NCI-H146 (cell line): ENCODE measurements around the gene MARS1.

Source experiments
- DNase-seq: peaks from one replicate; lab custom pipeline; 2025; lab: John Stamatoyannopoulos, UW

The MARS1 gene

GRCh38 chr12:57531836-57532235 is 44.0 kb downstream of the MARS1 start:
- DNase-seq, result no peak

- no peak for DNase-seq
Measured at GRCh38 chr12:57533108-57533507, 45.2 kb downstream of the MARS1 start.

GRCh38 chr12:57534250-57534649 is 46.4 kb downstream of the MARS1 start:
- DNase-seq, result no peak

GRCh38 chr12:57534991-57535543 is 47.2 kb downstream of the MARS1 start:
- no peak for DNase-seq

GRCh38 chr12:57535764-57536596 is 48.1 kb downstream of the MARS1 start:
- no peak for DNase-seq

GRCh38 chr12:57536597-57536942 is 48.7 kb downstream of the MARS1 start:
- no peak for DNase-seq

GRCh38 chr12:57539134-57539768 is 51.4 kb downstream of the MARS1 start:
- no peak for DNase-seq

- DNase-seq, result peak; percentile 12
Measured at GRCh38 chr12:57541001-57541400, 53.1 kb downstream of the MARS1 start.

- DNase-seq, result no peak
Measured at GRCh38 chr12:57541717-57542116, 53.8 kb downstream of the MARS1 start.

GRCh38 chr12:57543581-57543980 is 55.7 kb downstream of the MARS1 start:
- no peak for DNase-seq

- peak; percentile 34 for DNase-seq
Measured at GRCh38 chr12:57545809-57546437, 58.1 kb downstream of the MARS1 start.

GRCh38 chr12:57546438-57547287 is 58.8 kb downstream of the MARS1 start, which contains the start of gene DCTN2:
DCTN2 (minus strand) TSS chr12:57547192; CDS start chr12:57547063, 129 bp downstream.
- peak; percentile 97 for DNase-seq

GRCh38 chr12:57547288-57548012 is 59.6 kb downstream of the MARS1 start:
- no peak for DNase-seq

- DNase-seq, result no peak
Measured at GRCh38 chr12:57548013-57548315, 60.1 kb downstream of the MARS1 start.

- no peak for DNase-seq
Measured at GRCh38 chr12:57548488-57548887, 60.6 kb downstream of the MARS1 start.

- no peak for DNase-seq
Measured at GRCh38 chr12:57549203-57549908, 61.5 kb downstream of the MARS1 start.

- DNase-seq, result peak; percentile 63
Measured at GRCh38 chr12:57549909-57550640, 62.2 kb downstream of the MARS1 start, which contains the start of gene KIF5A. KIF5A (plus strand) TSS chr12:57550044; CDS start chr12:57550272, 228 bp downstream.

GRCh38 chr12:57550641-57551549 is 63.0 kb downstream of the MARS1 start:
- DNase-seq, result no peak
